Common myeloid progenitor, CD34-positive (primary cell): ENCODE measurements around the gene SLC8A2.
A peak's percentile ranks its signal among the peaks of the same experiment; 100 is the strongest.
"Not testable (repeated sequence)": the region's sequence is repeated elsewhere in the genome, so short reads cannot be mapped to it uniquely, and the experiment has no call there.

Source experiments
- CTCF ChIA-PET: fragments of 350-600 bp; sonication (Branson Sonifier 250); formaldehyde crosslinking; loops from one replicate; lab custom pipeline; 2021; ENCODE audit warnings: antibody characterized with exemption; lab: Charles Lee
- POLR2A ChIA-PET: fragments of 350-600 bp; sonication (Branson Sonifier 250); formaldehyde crosslinking; loops from one replicate; lab custom pipeline; 2021; ENCODE audit warnings: antibody characterized with exemption; lab: Charles Lee
- DNase-seq, 3 donors: peaks; one replicate each; pipeline versions ENCODE4 v3.0.0 to v3.0.0-alpha.2; 2013
- H3K27ac ChIP-seq, 2 experiments: 1 replicate in 1 of 2; 2 replicates in 1 of 2; pipeline ENCODE4 v1.7.0; 2013; ENCODE audit warnings: inconsistent platforms in 2 of 2, low read length in 2 of 2, mild to moderate bottlenecking in 2 of 2, low read depth in 1 of 2, moderate library complexity in 1 of 2; ENCODE audit not compliant: severe bottlenecking in 2 of 2, insufficient read depth in 1 of 2, poor library complexity in 1 of 2
- H3K27me3 ChIP-seq, 5 experiments: replicated peaks in 2 of 5; 1 replicate in 3 of 5; 2 replicates in 2 of 5; pipeline versions ENCODE4 v1.6.1 to v1.7.0; 2013; ENCODE audit warnings: low read length in 4 of 5, mild to moderate bottlenecking in 2 of 5, moderate library complexity in 2 of 5, inconsistent platforms in 1 of 5; ENCODE audit not compliant: insufficient read depth in 5 of 5, control insufficient read depth in 4 of 5
- H3K36me3 ChIP-seq, 4 experiments: 1 replicate in 2 of 4; 2 replicates in 2 of 4; pipeline versions ENCODE4 v1.6.1 to v1.7.0; 2013; ENCODE audit warnings: low read length in 3 of 4, control low read depth in 1 of 4, mild to moderate bottlenecking in 1 of 4; ENCODE audit not compliant: control insufficient read depth in 4 of 4, insufficient read depth in 4 of 4
- H3K4me1 ChIP-seq, 4 experiments: 1 replicate in 3 of 4; 2 replicates in 1 of 4; pipeline versions ENCODE4 v1.6.1 to v1.7.1; 2013; ENCODE audit warnings: low read length in 3 of 4, mild to moderate bottlenecking in 3 of 4, control low read depth in 1 of 4, inconsistent platforms in 1 of 4, moderate library complexity in 1 of 4; ENCODE audit not compliant: control insufficient read depth in 4 of 4, insufficient read depth in 4 of 4; ENCODE audit errors: control extremely low read depth in 1 of 4
- H3K4me3 ChIP-seq, 7 experiments: 1 replicate in 4 of 7; 2 replicates in 3 of 7; pipeline versions ENCODE4 v1.5.1 to v1.7.0; 2013; ENCODE audit warnings: mild to moderate bottlenecking in 7 of 7, low read length in 6 of 7, moderate library complexity in 6 of 7, inconsistent platforms in 2 of 7, low read depth in 2 of 7, control low read depth in 1 of 7; ENCODE audit not compliant: insufficient read depth in 4 of 7, control insufficient read depth in 1 of 7; ENCODE audit errors: extremely low read depth in 1 of 7
- H3K9me3 ChIP-seq, 5 experiments: 1 replicate in 4 of 5; 2 replicates in 1 of 5; pipeline versions ENCODE4 v1.6.1 to v1.7.1; 2013; ENCODE audit warnings: low read length in 4 of 5, mild to moderate bottlenecking in 2 of 5, inconsistent platforms in 1 of 5, low read depth in 1 of 5, moderate library complexity in 1 of 5; ENCODE audit not compliant: control insufficient read depth in 4 of 5, insufficient read depth in 2 of 5; ENCODE audit errors: control extremely low read depth in 1 of 5
- WGBS: methylation state at CpG from one replicate; pipeline ENCODE4 v1.1.5; 2013; ENCODE audit not compliant: insufficient coverage; 5-methylcytosine and 5-hydroxymethylcytosine counted together

The SLC8A2 gene

DNA sequence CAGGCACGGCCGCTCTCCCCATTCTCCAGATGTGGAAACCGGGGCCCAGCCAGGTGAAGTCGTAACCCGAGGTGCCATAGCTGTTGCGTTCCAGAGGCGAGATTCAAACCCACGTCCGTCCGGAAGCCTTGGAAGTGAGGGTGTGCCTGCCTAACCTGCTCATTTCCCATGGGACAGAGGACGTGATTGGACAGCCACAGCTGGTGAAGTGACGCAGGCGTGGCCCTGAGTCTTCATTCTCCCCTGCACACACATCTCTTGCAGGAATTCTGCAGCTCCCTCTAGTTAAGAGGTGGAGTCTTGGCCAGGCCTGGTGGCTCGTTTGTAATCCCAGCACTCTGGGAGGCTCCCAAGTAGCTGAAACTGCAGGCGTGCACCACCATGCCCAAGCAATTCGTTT, 69.2 kb downstream of the SLC8A2 start:
- no peak for DNase-seq
- Histone ChIP-seq H3K27ac (no peak overlapping the region), H3K36me3 (no peaks in the 10 kb centered on the region), H3K4me1 (peaks cover 0 to 5% (median 1%) of the 10 kb centered on the region in 4 experiments), H3K27me3 (peaks cover 0 to 53% (median 15%) of the 10 kb centered on the region in 5 experiments), H3K4me3 (no peak overlapping the region), H3K9me3 (no peaks in the 10 kb centered on the region)
- ChIA-PET POLR2A (no interaction called here), CTCF (no interaction called here)
- WGBS = 92% methylated on average over 16 of the region's 16 CpGs

DNA sequence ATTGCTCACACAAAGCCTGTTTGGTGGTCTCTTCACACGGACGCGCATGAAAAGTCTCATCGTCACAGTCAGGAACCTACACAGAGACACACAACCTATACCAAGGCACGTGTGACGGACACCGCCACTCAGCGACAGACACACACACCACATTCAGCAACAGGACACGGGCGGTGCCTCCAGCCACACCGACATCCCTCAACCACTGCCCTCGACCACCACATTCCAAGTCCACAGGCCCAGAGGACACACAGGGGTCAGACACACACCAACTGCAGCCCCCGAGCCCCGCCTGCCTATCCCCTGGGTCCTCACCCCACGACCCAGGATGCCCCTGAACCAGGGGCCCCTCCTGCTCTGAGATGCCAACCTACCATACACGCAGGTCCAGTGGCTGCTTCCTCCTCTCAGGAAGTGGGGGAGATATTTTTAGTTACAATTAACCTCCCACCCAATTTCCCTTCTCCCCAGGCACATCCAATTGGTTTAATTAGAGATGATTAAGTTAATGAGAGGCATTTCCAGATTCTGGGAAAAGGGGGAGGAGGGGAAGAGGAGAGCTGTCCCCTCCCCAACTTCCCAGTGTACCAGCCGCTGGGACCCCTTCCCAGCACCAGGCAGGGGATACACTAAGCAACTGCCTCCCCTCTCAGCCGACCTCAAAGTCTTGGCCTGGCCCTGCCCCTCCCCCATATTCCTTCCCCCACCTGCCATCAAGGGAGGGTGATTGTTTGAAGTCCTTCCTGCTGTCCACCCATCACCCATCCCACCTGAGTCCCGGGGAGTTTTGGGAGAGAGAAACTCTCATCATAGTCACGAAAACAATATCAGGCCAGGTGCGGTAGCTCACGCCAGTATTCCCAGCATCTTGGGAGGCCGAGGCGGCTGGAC, 72.7 kb downstream of the SLC8A2 start:
- Histone ChIP-seq H3K4me1 (peaks cover 0 to 5% (median 1%) of the 10 kb centered on the region in 4 experiments), H3K27me3 (peaks cover 0 to 23% (median 4%) of the 10 kb centered on the region in 5 experiments), H3K27ac (no peak overlapping the region), H3K4me3 (peak overlapping the region in 1 of 7 experiments; percentile 22), H3K9me3 (no peaks in the 10 kb centered on the region), H3K36me3 (no peaks in the 10 kb centered on the region)
- POLR2A ChIA-PET = no interaction called here
- WGBS = 80% methylated on average over 8 of the region's 24 CpGs
- DNase-seq = no peak
- CTCF ChIA-PET = no interaction called here

DNA sequence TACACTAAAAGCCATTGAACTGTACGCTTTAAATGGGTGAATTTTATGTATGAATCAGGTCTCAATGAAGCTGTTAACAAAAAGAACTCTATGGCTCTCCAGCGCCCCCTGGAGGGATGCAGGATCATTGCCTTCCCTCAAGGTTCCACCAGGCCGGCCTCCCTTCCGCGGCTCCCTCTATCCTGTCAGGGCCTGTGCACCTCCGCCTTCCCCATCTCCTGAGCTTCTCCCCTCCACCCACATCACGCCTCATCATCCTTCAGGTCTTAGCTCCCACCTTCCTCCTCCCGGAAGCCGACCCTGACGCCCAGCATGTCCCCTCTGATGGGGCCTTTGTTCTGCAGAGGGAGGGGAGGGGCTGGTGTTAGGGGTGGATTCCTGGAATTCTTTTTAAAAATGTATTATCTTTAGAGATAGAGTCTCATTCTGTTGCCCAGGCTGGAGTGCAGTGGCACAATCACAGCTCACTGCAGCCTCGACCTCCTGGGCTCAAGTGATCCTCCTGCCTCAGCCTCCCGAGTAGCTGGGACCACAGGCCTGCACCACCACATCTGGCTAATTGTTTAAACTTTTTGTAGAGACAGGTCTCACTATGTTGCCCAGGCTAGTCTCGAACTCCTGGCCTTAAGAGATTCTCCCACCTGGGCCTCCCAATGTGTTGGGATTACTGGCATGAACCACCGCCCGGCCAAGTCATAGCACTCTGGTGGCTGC, 80.0 kb downstream of the SLC8A2 start:
- no peaks in the 10 kb centered on the region for H3K36me3 ChIP-seq
- POLR2A ChIA-PET = no interaction called here
- no peak overlapping the region for H3K4me3 ChIP-seq
- no peaks in the 10 kb centered on the region for H3K9me3 ChIP-seq
- peak; percentile 74 to 87 (median 78) for DNase-seq
- H3K4me1 ChIP-seq = no peaks in the 10 kb centered on the region
- no peak overlapping the region for H3K27ac ChIP-seq
- CTCF ChIA-PET = interaction anchor here (0.8 to 9.7 kb wide), 17 partner anchors 10 to 235 kb away, joined by 3 to 138 read pairs (median 4); partner anchors contain the start of gene DHX34
- 42% methylated on average over 9 of the region's 15 CpGs for WGBS
- peaks cover 0 to 8% (median 0%) of the 10 kb centered on the region in 5 experiments for H3K27me3 ChIP-seq

DNA sequence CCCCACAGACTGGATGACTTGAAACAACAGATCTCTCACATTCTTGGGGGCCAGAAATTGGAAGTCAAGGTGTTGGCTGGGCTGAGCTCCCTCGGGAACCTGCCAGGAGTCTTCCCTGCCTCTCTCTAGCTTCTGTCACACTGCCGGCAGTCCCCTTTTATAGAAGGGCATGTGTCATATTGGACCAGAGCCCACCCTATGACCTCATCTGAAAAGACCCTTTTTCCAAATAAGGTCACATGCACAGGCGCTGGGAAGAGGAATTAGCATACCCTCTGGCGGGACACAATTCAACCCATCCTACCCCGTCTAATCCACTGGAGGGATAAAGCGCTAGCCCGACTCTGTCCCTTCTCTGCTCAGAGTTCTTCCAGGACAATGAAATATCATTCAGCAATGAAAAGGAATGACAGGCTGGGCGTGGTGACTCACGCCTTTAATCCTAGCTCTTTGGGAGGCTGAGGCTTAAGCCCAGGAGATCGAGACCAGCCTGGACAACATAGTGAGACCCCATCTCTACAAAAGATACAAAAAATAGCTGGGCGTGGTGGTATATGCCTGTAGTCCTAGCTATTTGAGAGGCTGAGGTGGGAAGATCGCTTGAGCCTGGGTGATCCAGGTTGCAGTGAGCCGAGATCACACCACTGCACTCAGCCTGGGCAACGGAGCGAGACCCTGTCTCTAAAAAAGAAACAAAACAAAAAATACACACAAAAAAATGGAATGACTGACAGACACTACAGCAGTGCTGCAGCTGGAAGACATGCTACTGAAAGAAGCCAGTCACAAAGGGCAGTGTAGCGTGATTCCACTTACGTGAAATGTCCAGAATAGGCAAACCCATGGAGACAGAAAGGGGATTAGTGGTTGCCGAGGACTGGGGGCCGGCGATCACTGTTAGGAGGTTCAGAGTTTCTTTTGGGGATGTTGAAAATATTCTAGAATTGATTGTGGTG, 80.9 kb downstream of the SLC8A2 start:
- WGBS = 83% methylated on average over 10 of the region's 20 CpGs
- ChIA-PET POLR2A (interaction anchor here (0.6 kb wide), 1 partner anchor 69 kb away, joined by 3 read pairs; no protein-coding TSS in a partner anchor), CTCF (interaction anchor here (0.8 to 9.7 kb wide), 15 partner anchors 12 to 234 kb away, joined by 3 to 138 read pairs (median 4); partner anchors contain the start of gene DHX34)
- H3K27ac ChIP-seq = no peak overlapping the region
- H3K27me3 ChIP-seq = peaks cover 0 to 8% (median under 1%) of the 10 kb centered on the region in 5 experiments
- no peak for DNase-seq
- no peaks in the 10 kb centered on the region for H3K9me3 ChIP-seq
- no peaks in the 10 kb centered on the region for H3K4me1 ChIP-seq
- H3K4me3 ChIP-seq = no peak overlapping the region
- no peaks in the 10 kb centered on the region for H3K36me3 ChIP-seq

DNA sequence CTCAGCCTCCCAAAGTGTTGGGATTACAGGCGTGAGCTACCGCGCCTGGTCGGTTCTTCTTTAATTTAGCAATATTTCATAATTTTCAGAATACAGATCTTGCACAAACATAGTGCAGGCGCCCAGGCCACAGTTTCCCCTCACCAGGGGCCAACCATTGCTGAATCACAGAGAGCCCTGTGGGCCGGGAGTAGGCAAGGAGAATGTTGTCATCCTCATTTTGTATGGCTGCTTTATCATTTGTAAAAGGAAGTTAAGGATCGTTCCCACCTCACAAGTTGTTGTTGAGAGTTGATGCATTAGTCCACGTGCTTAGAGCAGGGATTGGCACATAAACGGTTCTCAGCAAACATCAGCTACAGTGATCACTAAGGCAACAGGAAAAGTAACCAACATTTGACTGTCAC, 82.5 kb downstream of the SLC8A2 start:
- Histone ChIP-seq H3K36me3 (no peaks in the 10 kb centered on the region), H3K9me3 (no peaks in the 10 kb centered on the region), H3K4me1 (no peaks in the 10 kb centered on the region), H3K27ac (no peak overlapping the region), H3K27me3 (peaks cover 0 to 8% (median 2%) of the 10 kb centered on the region in 5 experiments), H3K4me3 (no peak overlapping the region)
- peak in 2 of 3 donors; percentile 19 to 23 for DNase-seq
- ChIA-PET CTCF (interaction anchor here (0.8 to 9.7 kb wide), 3 partner anchors 11 to 96 kb away, joined by 3 to 138 read pairs (median 6); no protein-coding TSS in a partner anchor), POLR2A (no interaction called here)
- WGBS = 88% methylated on average over 6 of the region's 9 CpGs

DNA sequence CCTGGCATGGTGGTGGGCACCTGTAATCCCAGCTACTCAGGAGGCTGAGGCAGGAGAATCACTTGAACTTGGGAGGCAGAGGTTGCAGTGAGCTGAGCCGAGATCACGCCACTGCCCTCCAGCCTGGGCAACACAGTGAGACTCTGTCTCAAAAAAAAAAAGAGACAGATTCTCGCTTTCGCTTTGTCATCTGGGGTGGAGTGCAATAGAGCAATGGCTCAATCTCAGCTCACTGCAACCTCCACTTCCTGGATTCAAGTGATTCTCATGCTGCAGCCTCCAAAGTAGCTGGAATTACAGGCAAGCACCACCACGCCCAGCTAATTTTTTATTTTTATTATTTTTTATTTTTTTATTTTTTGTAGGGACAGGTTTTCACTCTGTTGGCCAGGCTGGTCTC, 83.0 kb downstream of the SLC8A2 start:
- H3K36me3 ChIP-seq, H3K9me3 ChIP-seq, H3K27ac ChIP-seq, POLR2A ChIA-PET, H3K27me3 ChIP-seq, DNase-seq, H3K4me1 ChIP-seq, H3K4me3 ChIP-seq: not testable (repeated sequence)
- WGBS = 94% methylated on average over 4 of the region's 5 CpGs
- CTCF ChIA-PET = interaction anchor here (1.4 to 9.7 kb wide), 2 partner anchors 10 to 96 kb away, joined by 6 to 138 read pairs; no protein-coding TSS in a partner anchor
